Type B pancreatic cell (in vitro differentiated cells): ENCODE results near the gene LAGE3. TPM values are rescaled to one million over a fixed set of nuclear protein-coding genes. Genes with fewer than 3 reads are reported as not detected.
A peak's percentile ranks its signal among the peaks of the same experiment; 100 is the strongest.

ENCODE experiments used
- DNase-seq: peaks from one replicate; pipeline ENCODE4 v3.0.0; 2021; ENCODE audit warnings: mixed read lengths; ENCODE audit not compliant: unreplicated experiment; ENCODE audit errors: extremely low spot score
- H3K27ac Mint-ChIP-seq: 2 replicates; pipeline ENCODE4 v1.8.0; 2021; ENCODE audit warnings: mild to moderate bottlenecking, mixed read lengths
- H3K27me3 Mint-ChIP-seq: 2 replicates; pipeline ENCODE4 v1.8.0; 2021; ENCODE audit warnings: mixed read lengths
- H3K36me3 Mint-ChIP-seq: 2 replicates; pipeline ENCODE4 v1.8.0; 2021; ENCODE audit warnings: mixed read lengths
- H3K4me1 Mint-ChIP-seq: one replicate; pipeline ENCODE4 v1.8.0; 2021; ENCODE audit warnings: mixed read lengths; ENCODE audit not compliant: unreplicated experiment
- H3K4me3 Mint-ChIP-seq: 2 replicates; pipeline ENCODE4 v1.8.0; 2021; ENCODE audit warnings: mild to moderate bottlenecking, mixed read lengths
- H3K9me3 Mint-ChIP-seq: 2 replicates; pipeline ENCODE4 v1.8.0; 2021; ENCODE audit warnings: mixed read lengths
- total RNA-seq: library from RNA; stranded (reverse); gene quantifications from 2 replicates; pipeline ENCODE4 v1.2.1, GENCODE V29; 2021; ENCODE audit warnings: low replicate concordance
- TF ChIP-seq, protein P1 (sequence below): fragments of 200-600 bp; sonication (generic); conservative IDR thresholded peaks from 2 replicates; pipeline ENCODE4 v1.5.0; 2021; ENCODE audit warnings: antibody characterized with exemption, mild to moderate bottlenecking

Gene LAGE3
- total RNA-seq, 1 donor from 2014 or later, result 15.9 TPM

DNA sequence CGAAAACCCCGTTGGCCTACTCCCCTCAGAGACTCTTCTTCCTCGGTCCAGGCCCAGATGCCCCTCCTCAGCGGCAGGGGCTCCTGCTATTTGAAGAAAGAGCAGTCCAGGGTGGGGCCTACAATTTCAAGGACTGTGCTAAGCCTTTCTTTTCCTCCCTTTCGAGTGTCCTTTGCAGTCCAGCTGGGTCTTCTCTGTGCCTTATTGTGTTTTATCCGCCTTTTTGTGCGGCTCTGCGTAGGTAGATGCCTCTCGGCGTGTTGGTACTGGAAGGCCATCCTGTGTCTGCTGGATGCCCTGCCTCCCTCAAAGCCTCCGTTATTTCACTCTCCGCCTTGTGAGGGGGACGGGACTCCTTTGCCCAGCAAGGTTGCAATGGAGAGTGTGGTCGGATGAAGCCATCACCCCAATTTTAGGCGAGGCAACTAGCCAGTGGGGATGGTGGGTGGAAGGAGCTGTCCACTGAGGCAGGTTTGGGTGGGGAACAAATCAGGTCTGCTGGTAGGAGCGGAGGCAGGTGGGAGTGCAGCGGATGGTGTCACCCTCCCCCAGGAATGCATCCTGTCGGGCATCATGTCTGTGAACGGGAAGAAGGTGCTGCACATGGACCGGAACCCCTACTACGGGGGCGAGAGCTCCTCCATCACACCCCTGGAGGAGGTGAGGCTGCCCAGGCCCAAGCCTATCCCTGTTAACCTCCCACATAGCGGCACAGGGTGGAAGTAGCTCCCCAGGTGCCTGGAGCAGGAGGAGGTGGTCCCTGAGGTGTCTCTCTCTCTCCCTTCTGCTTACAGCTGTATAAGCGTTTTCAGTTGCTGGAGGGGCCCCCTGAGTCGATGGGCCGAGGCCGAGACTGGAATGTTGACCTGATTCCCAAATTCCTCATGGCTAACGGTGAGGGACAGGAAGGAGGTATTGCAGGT is 40.8 kb downstream of the LAGE3 start:
- Mint-ChIP-seq H3K9me3 (no peaks in the 10 kb centered on the region), H3K27me3 (no peaks in the 10 kb centered on the region), H3K4me3 (peak overlapping the region; percentile 89), H3K4me1 (peaks cover 7% of the 10 kb centered on the region), H3K36me3 (no peaks in the 10 kb centered on the region), H3K27ac (peak overlapping the region; percentile 75)
- no peak for DNase-seq
- TF ChIP-seq, protein P1, sequence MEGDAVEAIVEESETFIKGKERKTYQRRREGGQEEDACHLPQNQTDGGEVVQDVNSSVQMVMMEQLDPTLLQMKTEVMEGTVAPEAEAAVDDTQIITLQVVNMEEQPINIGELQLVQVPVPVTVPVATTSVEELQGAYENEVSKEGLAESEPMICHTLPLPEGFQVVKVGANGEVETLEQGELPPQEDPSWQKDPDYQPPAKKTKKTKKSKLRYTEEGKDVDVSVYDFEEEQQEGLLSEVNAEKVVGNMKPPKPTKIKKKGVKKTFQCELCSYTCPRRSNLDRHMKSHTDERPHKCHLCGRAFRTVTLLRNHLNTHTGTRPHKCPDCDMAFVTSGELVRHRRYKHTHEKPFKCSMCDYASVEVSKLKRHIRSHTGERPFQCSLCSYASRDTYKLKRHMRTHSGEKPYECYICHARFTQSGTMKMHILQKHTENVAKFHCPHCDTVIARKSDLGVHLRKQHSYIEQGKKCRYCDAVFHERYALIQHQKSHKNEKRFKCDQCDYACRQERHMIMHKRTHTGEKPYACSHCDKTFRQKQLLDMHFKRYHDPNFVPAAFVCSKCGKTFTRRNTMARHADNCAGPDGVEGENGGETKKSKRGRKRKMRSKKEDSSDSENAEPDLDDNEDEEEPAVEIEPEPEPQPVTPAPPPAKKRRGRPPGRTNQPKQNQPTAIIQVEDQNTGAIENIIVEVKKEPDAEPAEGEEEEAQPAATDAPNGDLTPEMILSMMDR, result no peak

DNA sequence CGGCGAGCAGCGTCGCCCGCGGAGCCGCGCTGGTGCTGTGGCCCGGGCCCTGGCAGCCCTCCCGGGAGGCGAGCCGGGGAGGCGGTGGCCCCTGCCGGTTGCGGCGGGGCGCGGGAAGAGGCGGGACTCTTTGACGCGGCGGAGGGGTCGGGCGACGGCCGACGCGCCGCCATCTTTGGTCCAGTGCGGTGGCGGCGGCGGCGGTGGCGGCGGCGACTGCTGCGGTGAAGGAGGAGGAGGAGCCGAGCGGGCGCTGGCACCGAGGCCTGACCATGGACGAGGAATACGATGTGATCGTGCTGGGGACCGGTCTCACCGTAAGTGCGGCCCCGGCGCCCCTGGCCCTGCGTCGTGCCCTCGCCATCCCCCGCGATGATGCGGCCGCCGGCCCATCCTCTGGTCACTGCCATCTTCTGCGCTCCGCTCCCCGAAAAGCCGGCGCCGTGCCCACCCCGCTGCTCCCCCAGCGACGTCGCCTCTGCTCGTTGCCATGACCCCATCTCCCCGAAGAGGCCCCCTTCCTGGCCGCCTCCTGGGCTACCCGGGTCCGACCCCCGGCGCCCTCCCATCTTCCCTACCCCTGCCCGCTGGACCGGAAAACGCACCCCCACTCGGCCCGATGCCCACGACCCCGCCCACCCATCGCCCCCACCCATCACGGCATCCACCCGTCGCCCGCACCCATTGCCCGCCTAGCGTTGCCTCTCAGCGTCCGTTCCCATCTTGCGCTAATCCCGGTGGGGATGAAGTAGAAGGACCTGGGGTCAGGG is 41.9 kb downstream of the LAGE3 start, which contains the start of gene GDI1:
Gene GDI1, plus strand, starts transcription at position 172 of the 770 bp plus-strand sequence. Its CDS starts 101 bp downstream, at position 273.
- no peak for DNase-seq
- H3K4me3 Mint-ChIP-seq, result peak within 1 kb of the TSS; percentile 89
- H3K36me3 Mint-ChIP-seq, result no peaks in the 10 kb centered on the region

DNA sequence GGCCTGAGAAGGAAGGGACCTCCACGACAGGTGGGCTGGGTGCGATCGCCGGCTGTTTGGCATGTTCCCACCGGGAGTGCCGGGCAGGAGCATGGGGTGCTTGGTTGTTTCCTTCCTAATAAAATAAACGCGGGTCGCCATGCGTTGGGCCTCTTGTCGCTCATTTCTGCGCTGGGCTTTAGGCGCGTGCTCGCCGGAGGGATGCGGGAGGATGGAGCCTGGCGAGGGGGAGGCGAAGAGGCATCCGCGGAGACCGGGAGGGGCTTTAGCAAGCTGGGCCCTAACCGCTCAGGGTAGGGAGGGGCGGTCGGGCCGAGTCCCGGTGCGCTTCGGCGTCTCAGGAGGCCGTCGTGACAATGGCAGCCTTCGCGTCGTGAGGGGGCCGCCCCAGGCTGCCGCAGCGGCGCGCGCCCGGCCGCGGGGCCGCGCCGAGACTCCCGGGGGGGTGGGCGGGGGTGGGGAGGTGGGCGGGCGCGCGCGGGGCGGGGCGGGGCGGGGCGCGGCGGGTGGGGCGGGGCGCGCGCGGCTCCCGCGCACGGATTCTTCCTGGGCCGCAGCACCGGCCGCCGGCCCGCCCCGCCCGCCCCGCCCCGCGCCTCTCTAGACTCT is 42.6 kb downstream of the LAGE3 start:
- Mint-ChIP-seq H3K27ac (peak overlapping the region; percentile 82), H3K4me1 (peaks cover 7% of the 10 kb centered on the region), H3K9me3 (no peaks in the 10 kb centered on the region), H3K4me3 (peak overlapping the region; percentile 84), H3K27me3 (no peaks in the 10 kb centered on the region), H3K36me3 (no peaks in the 10 kb centered on the region)
- TF ChIP-seq, protein P1, result no peak
- DNase-seq, result no peak

More for the DNA sequence above, 41.9 kb downstream of the LAGE3 start, which contains the start of gene GDI1:
- TF ChIP-seq, protein P1, result no peak
- Mint-ChIP-seq H3K9me3 (no peaks in the 10 kb centered on the region), H3K27me3 (no peaks in the 10 kb centered on the region), H3K4me1 (peaks cover 7% of the 10 kb centered on the region), H3K27ac (peak within 1 kb of the TSS; percentile 82)

DNA sequence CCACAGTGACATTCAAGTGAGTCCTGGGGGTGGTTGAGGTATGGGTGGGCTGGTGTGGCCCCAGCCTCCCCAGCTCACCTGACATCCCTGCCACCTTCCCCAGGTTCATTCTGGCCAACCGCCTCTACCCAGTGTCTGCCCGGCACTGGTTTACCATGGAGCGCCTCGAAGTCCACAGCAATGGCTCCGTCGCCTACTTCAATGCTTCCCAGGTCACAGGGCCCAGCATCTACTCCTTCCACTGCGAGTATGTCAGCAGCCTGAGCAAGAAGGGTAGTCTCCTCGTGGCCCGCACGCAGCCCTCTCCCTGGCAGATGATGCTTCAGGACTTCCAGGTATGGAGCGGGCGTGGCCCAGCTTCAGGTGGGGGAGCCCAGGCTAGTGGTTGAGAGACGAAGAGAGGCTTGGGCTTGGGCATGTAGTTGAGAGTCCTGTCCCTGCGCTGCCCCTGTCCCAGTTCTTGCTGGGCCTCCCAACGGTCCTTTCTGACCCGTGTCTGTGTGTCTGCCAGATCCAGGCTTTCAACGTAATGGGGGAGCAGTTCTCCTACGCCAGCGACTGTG is 43.8 kb downstream of the LAGE3 start:
- no peak for DNase-seq
- no peaks in the 10 kb centered on the region for H3K27me3 Mint-ChIP-seq
- TF ChIP-seq, protein P1, result no peak
- H3K36me3 Mint-ChIP-seq, result peaks cover 6% of the 10 kb centered on the region
- no peak overlapping the region for H3K27ac Mint-ChIP-seq
- H3K4me1 Mint-ChIP-seq, result peaks cover 7% of the 10 kb centered on the region
- no peak overlapping the region for H3K4me3 Mint-ChIP-seq
- no peaks in the 10 kb centered on the region for H3K9me3 Mint-ChIP-seq
